HEK293 (cell line): ENCODE measurements around the gene HSF5.

Experiments
- CTCF ChIA-PET: fragments of 350-600 bp; formaldehyde crosslinking; extraction: SDS; loops from one replicate; lab custom pipeline; 2021; ENCODE audit warnings: antibody characterized with exemption; lab: Yijun Ruan, JAX
- POLR2A ChIA-PET: fragments of 300-600 bp; formaldehyde crosslinking; extraction: SDS; loops from one replicate; lab custom pipeline; 2020; ENCODE audit warnings: antibody characterized with exemption, inconsistent platforms; lab: Yijun Ruan, JAX
- H3K27ac ChIP-seq: fragments of 200-500 bp; sonication (Bioruptor generic); 2 replicates; pipeline ENCODE4 v1.5.1; 2014; ENCODE audit warnings: low read depth, low read length, control low read depth, inconsistent platforms; ENCODE audit errors: extremely low read depth
- H3K36me3 ChIP-seq, 2 experiments: fragments of 200-500 bp in 1 of 2; sonication (Bioruptor generic) in 1 of 2; 1 replicate in 1 of 2; 2 replicates in 1 of 2; pipeline ENCODE4 v1.5.1; 2014 to 2017; ENCODE audit warnings: inconsistent platforms in 2 of 2, low read length in 2 of 2; ENCODE audit not compliant: control insufficient read depth in 2 of 2, insufficient read depth in 1 of 2
- H3K4me1 ChIP-seq: fragments of 200-500 bp; sonication (Bioruptor generic); 2 replicates; pipeline ENCODE4 v1.5.1; 2014; ENCODE audit warnings: mild to moderate bottlenecking, low read length, inconsistent platforms; ENCODE audit not compliant: control insufficient read depth, insufficient read depth
- H3K4me3 ChIP-seq: 2 replicates; pipeline ENCODE4 v1.5.1; 2011; ENCODE audit warnings: low read depth, mild to moderate bottlenecking, control low read depth, low read length, moderate library complexity
- H3K9me3 ChIP-seq: fragments of 200-500 bp; sonication (Bioruptor generic); 2 replicates; pipeline ENCODE4 v1.5.1; 2014; ENCODE audit warnings: low read depth, low read length, inconsistent platforms; ENCODE audit not compliant: control insufficient read depth, insufficient read depth
- GLI2 ChIP-seq: fragments of 450-650 bp; formaldehyde crosslinking; IDR thresholded peaks from 2 replicates; pipeline ENCODE4; 2017; ENCODE audit warnings: missing biosample characterization, missing genetic modification characterization, low read depth, borderline replicate concordance
- KLF10 ChIP-seq: fragments of 450-650 bp; IDR thresholded peaks from 2 replicates; pipeline ENCODE4 v1.5.1; 2018; ENCODE audit warnings: missing biosample characterization, mild to moderate bottlenecking, missing genetic modification characterization
- MEIS1 ChIP-seq: sonication (generic); formaldehyde crosslinking; IDR thresholded peaks from 2 replicates; pipeline ENCODE4 v1.8.1; 2022; ENCODE audit warnings: missing genetic modification reagents, mild to moderate bottlenecking, borderline replicate concordance
- MYNN ChIP-seq: fragments of 450-650 bp; formaldehyde crosslinking; IDR thresholded peaks from 2 replicates; pipeline ENCODE4 v1.5.1; 2016; ENCODE audit warnings: missing biosample characterization, missing genetic modification characterization, borderline replicate concordance
- WT1 ChIP-seq: fragments of 450-650 bp; formaldehyde crosslinking; IDR thresholded peaks from 2 replicates; pipeline ENCODE4 v1.5.1; 2016; ENCODE audit warnings: missing biosample characterization, missing genetic modification characterization
- ZBTB7A ChIP-seq: fragments of 450-650 bp; formaldehyde crosslinking; IDR thresholded peaks from 2 replicates; pipeline ENCODE4 v1.5.1; 2016; ENCODE audit warnings: low read depth, missing biosample characterization, missing genetic modification characterization
- ZNF155 ChIP-seq: fragments of 450-650 bp; formaldehyde crosslinking; IDR thresholded peaks from 2 replicates; pipeline ENCODE4 v1.5.1; 2016; ENCODE audit warnings: missing biosample characterization, missing genetic modification characterization
- ZNF157 ChIP-seq: fragments of 450-650 bp; formaldehyde crosslinking; IDR thresholded peaks from 2 replicates; pipeline ENCODE4 v1.5.1; 2016; ENCODE audit warnings: missing biosample characterization, missing genetic modification characterization
- ZNF184 ChIP-seq: fragments of 450-650 bp; IDR thresholded peaks from 2 replicates; pipeline ENCODE4 v1.5.1; 2018; ENCODE audit warnings: missing biosample characterization, mild to moderate bottlenecking, missing genetic modification characterization
- ZNF335 ChIP-seq: fragments of 450-650 bp; formaldehyde crosslinking; conservative IDR thresholded peaks from 2 replicates; pipeline ENCODE4 v1.5.1; 2016; ENCODE audit warnings: missing biosample characterization, missing genetic modification characterization
- ZNF510 ChIP-seq: fragments of 450-650 bp; formaldehyde crosslinking; IDR thresholded peaks from 2 replicates; pipeline ENCODE4 v1.5.1; 2018; ENCODE audit warnings: mild to moderate bottlenecking, missing genetic modification characterization, missing biosample characterization; ENCODE audit not compliant: insufficient replicate concordance
- ZNF529 ChIP-seq: fragments of 450-650 bp; formaldehyde crosslinking; IDR thresholded peaks from 2 replicates; pipeline ENCODE4 v1.5.1; 2017; ENCODE audit warnings: missing genetic modification characterization, missing biosample characterization; ENCODE audit not compliant: insufficient replicate concordance
- ZNF555 ChIP-seq: fragments of 450-650 bp; formaldehyde crosslinking; conservative IDR thresholded peaks from 2 replicates; pipeline ENCODE4 v1.5.1; 2017; ENCODE audit warnings: missing biosample characterization, mild to moderate bottlenecking, missing genetic modification characterization, inconsistent platforms
- ZNF626 ChIP-seq: fragments of 450-650 bp; sonication (Bioruptor Pico); formaldehyde crosslinking; IDR thresholded peaks from 2 replicates; pipeline ENCODE4 v1.5.1; 2018; ENCODE audit warnings: missing biosample characterization, missing genetic modification characterization, inconsistent platforms
- ZNF777 ChIP-seq: fragments of 450-650 bp; formaldehyde crosslinking; IDR thresholded peaks from 2 replicates; pipeline ENCODE4 v1.5.1; 2017; ENCODE audit warnings: missing biosample characterization, missing genetic modification characterization, borderline replicate concordance
- ZSCAN30 ChIP-seq: fragments of 450-650 bp; IDR thresholded peaks from 2 replicates; pipeline ENCODE4 v1.5.1; 2018; ENCODE audit warnings: missing biosample characterization, mild to moderate bottlenecking, missing genetic modification characterization, moderate library complexity
- TF ChIP-seq, protein P1 (sequence below): fragments of 450-650 bp; formaldehyde crosslinking; IDR thresholded peaks from 2 replicates; pipeline ENCODE4 v1.5.1; 2016; ENCODE audit warnings: missing biosample characterization, missing genetic modification characterization, borderline replicate concordance
- TF ChIP-seq, protein P2 (sequence below): fragments of 450-650 bp; IDR thresholded peaks from 2 replicates; pipeline ENCODE4 v1.5.1; 2018; ENCODE audit warnings: missing biosample characterization, missing genetic modification characterization
- TF ChIP-seq, protein P3 (sequence below): fragments of 450-650 bp; formaldehyde crosslinking; IDR thresholded peaks from 2 replicates; pipeline ENCODE4 v1.5.1; 2016; ENCODE audit warnings: missing biosample characterization, missing genetic modification characterization

The HSF5 gene

DNA sequence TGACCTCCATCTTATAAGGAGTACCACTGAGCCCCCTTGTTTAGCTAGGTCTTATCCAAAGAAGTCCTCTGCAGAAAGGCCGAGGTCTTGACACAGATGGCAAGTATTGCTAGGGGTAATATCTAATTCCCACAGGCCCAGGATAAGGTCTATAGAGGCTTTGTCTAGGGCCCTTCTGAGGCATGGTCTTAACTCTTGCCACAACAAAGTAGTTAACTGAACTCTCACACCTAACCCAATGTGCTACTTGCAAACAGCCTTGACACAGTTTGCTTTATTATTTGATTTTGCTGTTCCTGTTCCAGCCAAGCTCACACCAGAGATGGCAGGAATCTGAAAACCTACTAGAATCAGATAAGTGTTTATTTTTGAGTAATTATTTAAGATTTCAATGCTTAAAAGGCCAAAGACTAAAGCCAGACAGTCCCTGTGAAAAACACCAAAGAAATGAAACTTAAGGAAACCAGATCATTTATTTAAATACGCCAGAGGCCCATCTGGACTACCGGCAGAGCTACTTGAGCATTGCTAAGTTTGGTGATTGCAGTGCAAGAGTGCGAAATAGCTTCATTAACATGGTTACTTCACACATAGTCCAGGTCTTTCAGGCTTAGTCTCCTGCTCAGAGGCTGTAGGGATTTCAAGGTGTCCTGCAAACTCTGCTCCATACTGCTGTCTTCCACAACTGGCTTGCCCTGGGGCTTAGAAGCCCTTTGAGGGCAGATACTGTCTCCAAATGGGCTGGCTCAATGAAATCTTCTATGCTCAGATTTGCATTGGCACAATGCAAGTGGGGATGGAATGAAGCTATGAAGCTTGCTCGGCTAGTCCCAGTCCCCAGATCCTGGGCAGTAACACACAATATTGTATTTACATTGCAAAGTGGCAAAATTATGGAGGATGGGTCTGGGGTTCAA is 107.7 kb downstream of the HSF5 start:
- ChIA-PET POLR2A (interaction anchor here (4.1 kb wide), 1 partner anchor 28 kb away, joined by 11 read pairs; the partner anchor contains the start of gene SUPT4H1), CTCF (interaction anchor here (0.5 kb wide), 1 partner anchor 111 kb away, joined by 3 read pairs; no protein-coding TSS in a partner anchor)
- Histone ChIP-seq H3K9me3 (no peaks in the 10 kb centered on the region), H3K4me3 (no peak overlapping the region)
- TF ChIP-seq, protein P1, sequence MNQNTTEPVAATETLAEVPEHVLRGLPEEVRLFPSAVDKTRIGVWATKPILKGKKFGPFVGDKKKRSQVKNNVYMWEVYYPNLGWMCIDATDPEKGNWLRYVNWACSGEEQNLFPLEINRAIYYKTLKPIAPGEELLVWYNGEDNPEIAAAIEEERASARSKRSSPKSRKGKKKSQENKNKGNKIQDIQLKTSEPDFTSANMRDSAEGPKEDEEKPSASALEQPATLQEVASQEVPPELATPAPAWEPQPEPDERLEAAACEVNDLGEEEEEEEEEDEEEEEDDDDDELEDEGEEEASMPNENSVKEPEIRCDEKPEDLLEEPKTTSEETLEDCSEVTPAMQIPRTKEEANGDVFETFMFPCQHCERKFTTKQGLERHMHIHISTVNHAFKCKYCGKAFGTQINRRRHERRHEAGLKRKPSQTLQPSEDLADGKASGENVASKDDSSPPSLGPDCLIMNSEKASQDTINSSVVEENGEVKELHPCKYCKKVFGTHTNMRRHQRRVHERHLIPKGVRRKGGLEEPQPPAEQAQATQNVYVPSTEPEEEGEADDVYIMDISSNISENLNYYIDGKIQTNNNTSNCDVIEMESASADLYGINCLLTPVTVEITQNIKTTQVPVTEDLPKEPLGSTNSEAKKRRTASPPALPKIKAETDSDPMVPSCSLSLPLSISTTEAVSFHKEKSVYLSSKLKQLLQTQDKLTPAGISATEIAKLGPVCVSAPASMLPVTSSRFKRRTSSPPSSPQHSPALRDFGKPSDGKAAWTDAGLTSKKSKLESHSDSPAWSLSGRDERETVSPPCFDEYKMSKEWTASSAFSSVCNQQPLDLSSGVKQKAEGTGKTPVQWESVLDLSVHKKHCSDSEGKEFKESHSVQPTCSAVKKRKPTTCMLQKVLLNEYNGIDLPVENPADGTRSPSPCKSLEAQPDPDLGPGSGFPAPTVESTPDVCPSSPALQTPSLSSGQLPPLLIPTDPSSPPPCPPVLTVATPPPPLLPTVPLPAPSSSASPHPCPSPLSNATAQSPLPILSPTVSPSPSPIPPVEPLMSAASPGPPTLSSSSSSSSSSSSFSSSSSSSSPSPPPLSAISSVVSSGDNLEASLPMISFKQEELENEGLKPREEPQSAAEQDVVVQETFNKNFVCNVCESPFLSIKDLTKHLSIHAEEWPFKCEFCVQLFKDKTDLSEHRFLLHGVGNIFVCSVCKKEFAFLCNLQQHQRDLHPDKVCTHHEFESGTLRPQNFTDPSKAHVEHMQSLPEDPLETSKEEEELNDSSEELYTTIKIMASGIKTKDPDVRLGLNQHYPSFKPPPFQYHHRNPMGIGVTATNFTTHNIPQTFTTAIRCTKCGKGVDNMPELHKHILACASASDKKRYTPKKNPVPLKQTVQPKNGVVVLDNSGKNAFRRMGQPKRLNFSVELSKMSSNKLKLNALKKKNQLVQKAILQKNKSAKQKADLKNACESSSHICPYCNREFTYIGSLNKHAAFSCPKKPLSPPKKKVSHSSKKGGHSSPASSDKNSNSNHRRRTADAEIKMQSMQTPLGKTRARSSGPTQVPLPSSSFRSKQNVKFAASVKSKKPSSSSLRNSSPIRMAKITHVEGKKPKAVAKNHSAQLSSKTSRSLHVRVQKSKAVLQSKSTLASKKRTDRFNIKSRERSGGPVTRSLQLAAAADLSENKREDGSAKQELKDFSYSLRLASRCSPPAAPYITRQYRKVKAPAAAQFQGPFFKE (tag by site-specific recombination), result no peak
- TF ChIP-seq GLI2 (tag by site-specific recombination), result no peak
- no peak for TF ChIP-seq ZNF155 (tag by site-specific recombination)
- no peak for TF ChIP-seq ZNF157 (tag by site-specific recombination)
- no peak for TF ChIP-seq ZNF184 (tag by site-specific recombination)
- no peak for TF ChIP-seq MEIS1
- TF ChIP-seq ZNF335 (tag by site-specific recombination), result no peak
- TF ChIP-seq, protein P2, sequence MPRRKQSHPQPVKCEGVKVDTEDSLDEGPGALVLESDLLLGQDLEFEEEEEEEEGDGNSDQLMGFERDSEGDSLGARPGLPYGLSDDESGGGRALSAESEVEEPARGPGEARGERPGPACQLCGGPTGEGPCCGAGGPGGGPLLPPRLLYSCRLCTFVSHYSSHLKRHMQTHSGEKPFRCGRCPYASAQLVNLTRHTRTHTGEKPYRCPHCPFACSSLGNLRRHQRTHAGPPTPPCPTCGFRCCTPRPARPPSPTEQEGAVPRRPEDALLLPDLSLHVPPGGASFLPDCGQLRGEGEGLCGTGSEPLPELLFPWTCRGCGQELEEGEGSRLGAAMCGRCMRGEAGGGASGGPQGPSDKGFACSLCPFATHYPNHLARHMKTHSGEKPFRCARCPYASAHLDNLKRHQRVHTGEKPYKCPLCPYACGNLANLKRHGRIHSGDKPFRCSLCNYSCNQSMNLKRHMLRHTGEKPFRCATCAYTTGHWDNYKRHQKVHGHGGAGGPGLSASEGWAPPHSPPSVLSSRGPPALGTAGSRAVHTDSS (tag by site-specific recombination), result no peak
- TF ChIP-seq ZNF529 (tag by site-specific recombination), result no peak
- TF ChIP-seq, all 188 proteins: peak for 0
- Histone ChIP-seq H3K36me3 (no peaks in the 10 kb centered on the region), H3K4me1 (peaks cover 15% of the 10 kb centered on the region), H3K27ac (no peak overlapping the region)

DNA sequence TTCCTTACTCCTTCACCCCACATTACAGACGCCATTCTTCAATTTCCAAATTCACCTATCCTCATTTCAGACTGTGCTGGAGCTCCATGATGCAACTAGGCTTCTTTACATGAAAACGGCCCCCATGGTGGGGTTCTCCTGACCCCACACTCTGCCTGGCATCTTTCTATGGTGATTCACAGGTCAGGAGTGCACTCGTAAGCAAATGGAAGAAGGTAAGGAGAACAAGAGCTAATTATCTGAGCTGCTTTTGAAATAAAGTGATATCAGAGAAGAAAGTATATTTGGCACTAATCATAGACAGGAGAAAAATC is 108.7 kb downstream of the HSF5 start:
- ChIA-PET POLR2A (interaction anchor here (1.0 to 4.1 kb wide), 2 partner anchors 27 to 38 kb away, joined by 3 to 11 read pairs; partner anchors contain the start of genes RNF43 and SUPT4H1), CTCF (interaction anchor here (0.5 kb wide), 1 partner anchor 28 kb away, joined by 3 read pairs; the partner anchor contains the start of gene SUPT4H1)

More for the DNA sequence above, 108.7 kb downstream of the HSF5 start:
- Histone ChIP-seq H3K9me3 (no peaks in the 10 kb centered on the region), H3K4me3 (no peak overlapping the region), H3K4me1 (peaks cover 12% of the 10 kb centered on the region), H3K36me3 (no peaks in the 10 kb centered on the region), H3K27ac (no peak overlapping the region)
- TF ChIP-seq, protein P3, sequence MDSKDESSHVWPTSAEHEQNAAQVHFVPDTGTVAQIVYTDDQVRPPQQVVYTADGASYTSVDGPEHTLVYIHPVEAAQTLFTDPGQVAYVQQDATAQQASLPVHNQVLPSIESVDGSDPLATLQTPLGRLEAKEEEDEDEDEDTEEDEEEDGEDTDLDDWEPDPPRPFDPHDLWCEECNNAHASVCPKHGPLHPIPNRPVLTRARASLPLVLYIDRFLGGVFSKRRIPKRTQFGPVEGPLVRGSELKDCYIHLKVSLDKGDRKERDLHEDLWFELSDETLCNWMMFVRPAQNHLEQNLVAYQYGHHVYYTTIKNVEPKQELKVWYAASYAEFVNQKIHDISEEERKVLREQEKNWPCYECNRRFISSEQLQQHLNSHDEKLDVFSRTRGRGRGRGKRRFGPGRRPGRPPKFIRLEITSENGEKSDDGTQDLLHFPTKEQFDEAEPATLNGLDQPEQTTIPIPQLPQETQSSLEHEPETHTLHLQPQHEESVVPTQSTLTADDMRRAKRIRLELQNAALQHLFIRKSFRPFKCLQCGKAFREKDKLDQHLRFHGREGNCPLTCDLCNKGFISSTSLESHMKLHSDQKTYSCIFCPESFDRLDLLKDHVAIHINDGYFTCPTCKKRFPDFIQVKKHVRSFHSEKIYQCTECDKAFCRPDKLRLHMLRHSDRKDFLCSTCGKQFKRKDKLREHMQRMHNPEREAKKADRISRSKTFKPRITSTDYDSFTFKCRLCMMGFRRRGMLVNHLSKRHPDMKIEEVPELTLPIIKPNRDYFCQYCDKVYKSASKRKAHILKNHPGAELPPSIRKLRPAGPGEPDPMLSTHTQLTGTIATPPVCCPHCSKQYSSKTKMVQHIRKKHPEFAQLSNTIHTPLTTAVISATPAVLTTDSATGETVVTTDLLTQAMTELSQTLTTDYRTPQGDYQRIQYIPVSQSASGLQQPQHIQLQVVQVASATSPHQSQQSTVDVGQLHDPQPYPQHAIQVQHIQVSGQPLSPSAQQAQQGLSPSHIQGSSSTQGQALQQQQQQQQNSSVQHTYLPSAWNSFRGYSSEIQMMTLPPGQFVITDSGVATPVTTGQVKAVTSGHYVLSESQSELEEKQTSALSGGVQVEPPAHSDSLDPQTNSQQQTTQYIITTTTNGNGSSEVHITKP (tag by site-specific recombination), result no peak
- no peak for TF ChIP-seq ZNF510 (tag by site-specific recombination)
- no peak for TF ChIP-seq ZNF555
- TF ChIP-seq MYNN (tag by site-specific recombination), result no peak
- no peak for TF ChIP-seq ZSCAN30 (tag by site-specific recombination)
- no peak for TF ChIP-seq WT1
- no peak for TF ChIP-seq ZNF626 (tag by site-specific recombination)
- no peak for TF ChIP-seq ZNF777 (tag by site-specific recombination)
- TF ChIP-seq KLF10 (tag by site-specific recombination), result no peak
- TF ChIP-seq ZBTB7A (tag by site-specific recombination), result no peak
